COR-L47 (cell line): ENCODE measurements around the gene METTL5.
"Not testable (repeated sequence)": the region's sequence is repeated elsewhere in the genome, so short reads cannot be mapped to it uniquely, and the experiment has no call there.

Experiments used
- DNase-seq: peaks from one replicate; lab custom pipeline; 2025; lab: John Stamatoyannopoulos, UW

METTL5 gene

DNA sequence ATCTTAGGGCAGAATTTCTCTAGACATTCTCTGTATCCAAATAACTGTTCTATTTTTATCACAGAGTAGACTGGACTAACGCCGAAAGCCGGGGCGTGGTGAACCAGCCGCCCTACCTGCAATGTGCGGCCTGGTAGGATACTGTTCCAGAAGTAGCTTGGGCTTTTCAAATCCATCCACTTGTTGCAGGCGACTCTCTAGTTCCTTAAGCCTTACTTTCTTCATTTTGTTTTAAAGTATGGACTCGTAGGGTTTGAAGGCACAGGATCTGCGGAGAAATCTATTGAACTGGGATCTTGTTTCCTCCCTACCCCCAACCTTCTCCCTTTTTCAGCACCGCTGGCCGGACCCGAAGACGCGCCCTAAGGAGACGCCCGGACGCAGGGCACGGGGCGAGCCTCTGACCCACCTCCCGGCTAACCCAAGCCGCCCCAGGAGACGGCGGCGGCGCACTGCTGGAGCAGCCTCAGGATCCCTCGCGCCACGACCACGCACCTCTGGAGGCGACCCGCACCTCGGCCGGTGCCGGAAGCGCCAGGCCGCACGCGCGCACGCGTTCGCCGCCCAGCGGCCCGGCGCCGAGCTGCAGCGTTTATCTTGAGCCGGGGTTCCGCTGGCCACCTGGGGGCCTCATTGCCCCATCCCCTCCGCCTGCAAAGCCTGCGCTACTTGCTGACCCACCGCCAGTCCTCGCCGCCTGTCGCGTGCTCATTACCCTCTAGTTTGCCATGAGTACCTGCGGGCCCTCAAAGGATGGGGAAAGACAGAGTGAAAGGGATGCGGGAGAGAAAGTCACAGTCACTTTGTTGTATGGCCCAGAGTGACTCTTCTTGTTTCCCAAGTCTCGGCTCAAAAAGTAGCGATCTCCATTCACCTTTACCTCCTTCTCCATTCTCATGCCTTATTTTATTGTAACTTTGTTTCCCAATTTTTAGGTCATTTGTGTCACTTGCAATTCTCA is at the start of gene METTL5:
Gene METTL5 (minus strand): TSS at position 533 of the 961 bp plus-strand sequence. CDS start 308 bp downstream, at position 225.
- peak; percentile 80 for DNase-seq

DNA sequence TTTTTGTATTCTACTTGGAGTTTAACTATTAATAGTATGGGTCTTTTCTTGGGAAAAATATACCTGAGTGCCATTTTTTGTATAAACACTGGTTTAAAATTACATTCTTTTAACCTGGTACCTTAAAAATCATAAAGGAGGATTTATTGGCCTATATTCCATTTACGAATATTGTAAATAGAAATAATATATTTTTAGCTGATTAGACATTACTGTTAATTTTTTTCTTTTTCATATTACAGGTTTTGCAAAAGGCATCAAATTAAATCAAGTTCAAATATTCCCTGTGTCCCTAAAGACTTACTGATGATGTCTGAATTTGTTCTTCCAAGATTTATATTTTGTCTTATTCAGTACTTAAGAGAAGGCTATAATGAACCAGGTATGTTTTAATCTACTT is 47.3 kb upstream of the METTL5 start:
- DNase-seq: no peak

DNA sequence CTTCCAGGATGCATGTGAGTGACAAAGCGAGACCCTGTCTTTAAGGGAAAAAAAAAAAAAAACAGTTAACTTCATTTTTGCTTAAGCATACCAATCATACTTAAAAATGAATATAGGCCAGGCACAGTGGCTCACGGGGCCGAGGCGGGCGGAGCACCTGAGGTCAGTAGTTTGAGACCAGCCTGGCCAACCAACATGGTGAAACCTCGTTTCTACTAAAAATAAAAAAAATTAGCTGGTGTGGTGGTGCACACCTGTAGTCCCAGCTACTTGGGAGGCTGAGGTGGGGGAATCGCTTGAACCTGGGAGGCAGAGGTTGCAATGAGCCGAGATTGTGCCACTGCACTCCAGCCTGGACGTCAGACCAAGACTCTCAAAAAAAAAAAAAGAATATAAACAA is 46.7 kb upstream of the METTL5 start:
- not testable (repeated sequence) for DNase-seq

DNA sequence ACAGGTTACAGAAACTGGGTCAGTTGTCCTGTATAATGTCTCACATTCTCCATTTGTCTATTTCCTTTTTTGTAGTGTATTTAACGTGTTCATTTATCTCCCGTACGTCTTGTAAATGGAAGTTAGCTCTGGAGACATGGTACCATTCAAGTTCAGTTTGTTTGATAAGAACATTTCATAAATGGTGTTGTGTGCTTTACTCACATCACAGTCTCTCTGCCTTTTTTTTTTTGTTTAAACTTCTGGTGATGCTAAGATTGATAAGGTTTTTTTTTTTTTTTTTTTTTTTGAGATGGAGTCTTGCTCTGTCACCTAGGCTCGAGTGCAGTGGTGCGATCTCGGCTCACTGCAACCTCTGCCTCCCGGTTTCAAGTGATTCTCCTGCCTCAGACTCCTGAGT is 44.2 kb upstream of the METTL5 start:
- DNase-seq: no peak

DNA sequence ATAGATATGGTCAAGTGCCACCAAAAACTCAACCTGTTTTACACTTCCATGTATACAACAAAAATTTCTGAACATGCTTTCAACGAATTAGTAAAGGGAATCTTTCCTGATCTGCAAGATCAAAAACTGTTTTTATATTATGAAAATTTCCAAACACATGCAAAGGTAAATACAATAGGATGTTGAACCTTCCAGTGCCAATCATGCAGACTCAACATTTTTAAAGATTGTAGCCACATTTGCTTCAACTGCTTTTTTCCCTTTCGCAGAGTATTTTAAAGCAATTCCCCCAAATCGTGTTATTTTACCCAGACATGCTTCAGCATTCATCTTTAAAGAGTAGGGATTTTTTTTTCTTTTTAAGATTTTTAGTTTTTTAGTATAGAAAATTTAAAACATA is 42.9 kb upstream of the METTL5 start:
- no peak for DNase-seq

DNA sequence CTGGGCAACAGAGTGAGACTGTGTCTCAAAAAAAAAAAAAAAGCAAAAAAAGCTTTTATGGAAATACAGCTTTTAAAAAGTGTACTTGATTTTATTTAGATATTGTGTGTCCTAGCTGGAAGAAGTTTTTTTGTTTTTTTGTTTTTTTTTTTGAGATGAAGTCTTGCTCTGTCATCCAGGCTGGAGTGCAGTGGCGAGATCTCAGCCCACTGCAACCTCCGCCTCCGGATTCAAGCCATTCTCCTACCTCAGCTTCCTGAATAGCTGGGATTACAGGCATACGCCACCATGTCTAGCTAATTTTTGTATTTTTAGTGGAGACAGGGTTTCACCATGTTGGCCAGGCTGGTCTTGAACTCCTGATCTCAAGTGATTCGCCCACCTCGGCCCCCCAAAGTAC is 41.5 kb upstream of the METTL5 start:
- not testable (repeated sequence) for DNase-seq

DNA sequence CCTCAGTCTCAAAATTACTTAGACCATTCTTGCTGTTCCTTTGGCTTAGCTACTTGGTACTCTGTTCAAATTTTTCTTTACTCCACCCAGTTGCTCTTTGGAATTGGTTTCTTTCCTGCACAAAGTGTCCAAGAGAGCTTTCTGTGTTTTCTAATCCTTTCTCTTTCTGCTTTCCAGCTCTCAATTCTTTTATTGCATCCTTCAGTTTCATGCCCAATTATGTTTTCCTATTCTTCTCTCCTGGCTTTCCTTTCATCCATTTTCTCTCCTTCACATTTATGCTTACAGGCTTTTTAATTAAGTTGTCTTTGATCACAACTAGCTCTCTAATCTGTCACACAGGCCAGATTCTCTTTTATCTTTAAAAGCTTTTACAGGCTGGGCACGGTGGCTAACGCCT is 40.8 kb upstream of the METTL5 start:
- DNase-seq: no peak

GRCh38 chr2:169862816-169863215 is 38.1 kb upstream of the METTL5 start:
- DNase-seq: no peak

- no peak for DNase-seq
Measured at GRCh38 chr2:169860149-169860548, 35.4 kb upstream of the METTL5 start.

- no peak for DNase-seq
Measured at GRCh38 chr2:169859423-169859822, 34.7 kb upstream of the METTL5 start.

- DNase-seq: not testable (repeated sequence)
Measured at GRCh38 chr2:169855281-169856258, 30.9 kb upstream of the METTL5 start.

- DNase-seq: no peak
Measured at GRCh38 chr2:169853041-169853668, 28.4 kb upstream of the METTL5 start.

DNA sequence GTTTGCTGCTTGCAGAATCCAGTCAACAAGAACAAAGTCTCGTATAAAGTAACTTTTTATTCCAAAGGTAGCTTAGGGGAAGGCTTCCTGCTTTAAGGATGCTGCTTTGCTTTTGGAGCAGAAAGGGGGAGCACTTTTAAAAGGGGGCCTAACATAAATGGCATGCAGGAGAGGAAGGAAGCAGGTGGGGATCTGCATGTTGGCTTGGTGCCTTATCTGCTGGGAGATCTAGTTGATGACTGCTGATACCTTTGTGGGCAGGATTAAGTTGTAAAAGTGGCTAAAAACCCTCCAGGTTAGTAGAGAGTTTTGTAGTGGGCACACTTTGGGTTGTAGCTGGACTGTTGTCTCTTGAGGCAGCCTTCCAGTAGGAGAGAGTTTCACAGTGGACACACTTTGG is 25.0 kb upstream of the METTL5 start:
- no peak for DNase-seq

- DNase-seq: not testable (repeated sequence)
Measured at GRCh38 chr2:169848959-169849693, 24.4 kb upstream of the METTL5 start.

DNA sequence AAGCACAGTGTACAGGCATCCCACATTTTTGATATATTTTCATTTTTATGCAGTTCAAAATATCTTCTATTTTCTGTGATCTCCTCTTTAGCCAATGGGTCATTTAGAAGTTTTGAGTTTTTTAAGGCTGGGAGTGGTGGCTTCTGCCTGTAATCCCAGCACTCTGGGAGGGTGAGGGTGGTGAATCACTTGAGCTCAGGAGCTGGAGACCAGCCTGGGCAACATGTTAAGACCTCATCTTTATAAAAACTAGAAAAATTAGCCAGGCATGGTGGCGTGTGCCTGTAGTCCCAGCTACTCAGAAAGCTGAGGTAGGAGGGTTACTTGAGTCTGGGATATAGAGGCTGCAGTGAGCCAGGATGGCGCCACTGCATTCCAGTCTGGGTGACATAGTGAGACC is 20.3 kb upstream of the METTL5 start:
- DNase-seq: no peak

- DNase-seq: not testable (repeated sequence)
Measured at GRCh38 chr2:169841625-169842024, 16.9 kb upstream of the METTL5 start.

- no peak for DNase-seq
Measured at GRCh38 chr2:169840747-169841142, 16.0 kb upstream of the METTL5 start.

- DNase-seq: no peak
Measured at GRCh38 chr2:169839954-169840746, 15.4 kb upstream of the METTL5 start.

DNA sequence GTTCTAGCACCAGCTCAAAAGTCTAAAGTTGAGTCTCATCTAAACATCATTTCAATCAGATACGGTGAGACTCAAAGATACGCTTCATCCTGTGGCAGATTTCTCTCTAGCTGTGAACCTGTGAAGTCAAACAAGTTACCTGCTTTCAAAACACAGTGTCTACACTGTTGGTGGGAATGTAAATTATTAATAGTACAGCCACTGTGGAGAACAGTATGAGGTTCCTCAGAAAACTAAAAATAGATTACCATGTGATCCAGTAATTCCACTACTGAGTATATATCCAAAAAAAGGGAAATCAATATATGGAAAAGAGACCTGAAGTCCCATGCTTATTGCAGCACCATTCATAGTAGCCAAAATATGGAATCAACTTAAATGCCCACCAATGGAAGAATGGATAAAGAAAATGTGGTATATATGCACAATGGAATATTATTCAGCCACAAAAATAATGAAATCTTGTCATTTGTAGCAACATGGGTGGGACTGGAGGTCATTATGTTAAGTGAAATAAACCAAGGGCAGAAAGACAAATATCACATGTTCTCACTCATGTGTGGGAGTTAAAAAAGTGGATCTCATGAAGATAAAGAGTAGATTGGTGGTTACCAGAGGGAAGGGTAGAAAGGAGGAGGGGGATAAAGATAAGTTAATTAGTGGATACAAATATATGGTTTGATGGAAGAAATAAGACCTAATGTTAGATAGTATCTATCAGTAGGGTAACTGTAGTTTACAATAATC is 14.2 kb upstream of the METTL5 start:
- DNase-seq: no peak

GRCh38 chr2:169834401-169834800 is 9.7 kb upstream of the METTL5 start:
- DNase-seq: no peak
